Progenitor cell of endocrine pancreas (in vitro differentiated cells): Measurements from ENCODE around the gene GJA10. TPM values are rescaled to one million over a fixed set of nuclear protein-coding genes. Genes with fewer than 3 reads are reported as not detected.

Experiments
- total RNA-seq: library from RNA; stranded (reverse); gene quantifications from 2 replicates; pipeline ENCODE4 v1.2.1, GENCODE V29; 2021

The GJA10 gene
- total RNA-seq, 1 donor from 2014 or later = not detected

Other genes starting within 250 kb of the GJA10 start
- 44.1 and 47.1 TPM in 2 replicates for gene MDN1, start 74.7 kb upstream of the GJA10 start, total RNA-seq
- 31.4 and 31.9 TPM in 2 replicates for gene CASP8AP2, start 64.6 kb upstream of the GJA10 start, total RNA-seq